OCI-LY3 (cell line): ENCODE data around the gene ZNF655.
A peak's percentile ranks its signal among the peaks of the same experiment; 100 is the strongest.

Experiments
- H2AFZ ChIP-seq: fragments of 200-600, 300-600 bp; shearing (Covaris generic); 2 replicates; pipeline ENCODE4 v1.6.0; 2014; ENCODE audit warnings: antibody characterized with exemption, low read depth, low read length
- H3K27ac ChIP-seq: fragments of 200-600, 300-600 bp; sonication (generic); 2 replicates; pipeline ENCODE4 v1.5.1; 2014; ENCODE audit warnings: mild to moderate bottlenecking, low read length, moderate library complexity, mixed read lengths
- H3K27me3 ChIP-seq: fragments of 200-600, 300-600 bp; sonication (generic); 2 replicates; pipeline ENCODE4 v1.6.1; 2014; ENCODE audit warnings: low read depth, low read length, mixed read lengths
- H3K36me3 ChIP-seq: fragments of 200-600, 300-600 bp; sonication (generic); replicated peaks from 2 replicates; pipeline ENCODE3; 2014; ENCODE audit warnings: low read depth, low read length, mixed read lengths
- H3K4me1 ChIP-seq: fragments of 300-600, 200-600 bp; sonication (generic); 2 replicates; pipeline ENCODE4 v1.6.1; 2014; ENCODE audit warnings: low read length, mixed read lengths
- H3K4me2 ChIP-seq: fragments of 200-600, 300-600 bp; sonication (generic); 2 replicates; pipeline ENCODE4 v1.6.1; 2014; ENCODE audit warnings: low read length, mixed read lengths
- H3K4me3 ChIP-seq: fragments of 300-600, 200-600 bp; sonication (generic); 2 replicates; pipeline ENCODE4 v1.5.1; 2014; ENCODE audit warnings: antibody characterized with exemption, mild to moderate bottlenecking, low read length, moderate library complexity
- H3K79me2 ChIP-seq: fragments of 300-600, 200-600 bp; shearing (Covaris generic); 2 replicates; pipeline ENCODE4 v1.6.1; 2014; ENCODE audit warnings: mild to moderate bottlenecking, low read length, mixed read lengths
- H3K9ac ChIP-seq: fragments of 300-600, 200-600 bp; shearing (Covaris generic); 2 replicates; pipeline ENCODE4 v1.6.0; 2014; ENCODE audit warnings: mild to moderate bottlenecking, low read length, moderate library complexity
- H3K9me3 ChIP-seq: fragments of 200-600, 300-600 bp; shearing (Covaris generic); 2 replicates; pipeline ENCODE4 v1.6.1; 2014; ENCODE audit warnings: low read length, mixed read lengths; ENCODE audit not compliant: insufficient read depth
- H4K20me1 ChIP-seq: fragments of 200-600, 300-600 bp; sonication (generic); 2 replicates; pipeline ENCODE4 v1.6.1; 2016; ENCODE audit warnings: low read length, mixed read lengths; ENCODE audit not compliant: insufficient read depth
- CTCF ChIP-seq: fragments of 200-600, 300-600 bp; sonication (generic); IDR thresholded peaks from 2 replicates; pipeline ENCODE4 v1.5.1; 2014; ENCODE audit warnings: antibody characterized with exemption, low read length, low read depth
- EZH2phosphoT487 ChIP-seq: fragments of 200-600 bp; shearing (Covaris generic); IDR thresholded peaks from 2 replicates; pipeline ENCODE4 v1.6.1; 2018; ENCODE audit warnings: antibody characterized with exemption, mixed run types, low read depth

The ZNF655 gene

GRCh38 chr7:99557196-99557607 is 1.2 kb upstream of the ZNF655 start:
- peak overlapping the region; percentile 78; the same call in 1 of the 2 replicates for H3K27ac ChIP-seq
- TF ChIP-seq CTCF (no peak), EZH2phosphoT487 (no peak)
- H3K27me3 ChIP-seq: no peaks in the 10 kb centered on the region
- no peaks in the 10 kb centered on the region for H4K20me1 ChIP-seq
- peaks cover 23% of the 10 kb centered on the region for H3K4me1 ChIP-seq
- H3K4me2 ChIP-seq: peak overlapping the region; percentile 75
- peaks cover 62% of the 10 kb centered on the region for H3K79me2 ChIP-seq
- no peaks in the 10 kb centered on the region for H3K9me3 ChIP-seq
- H3K4me3 ChIP-seq: peak overlapping the region; percentile 96
- H3K9ac ChIP-seq: peak overlapping the region; percentile 98
- peaks cover 45% of the 10 kb centered on the region for H3K36me3 ChIP-seq
- H2AFZ ChIP-seq: no peak overlapping the region

DNA sequence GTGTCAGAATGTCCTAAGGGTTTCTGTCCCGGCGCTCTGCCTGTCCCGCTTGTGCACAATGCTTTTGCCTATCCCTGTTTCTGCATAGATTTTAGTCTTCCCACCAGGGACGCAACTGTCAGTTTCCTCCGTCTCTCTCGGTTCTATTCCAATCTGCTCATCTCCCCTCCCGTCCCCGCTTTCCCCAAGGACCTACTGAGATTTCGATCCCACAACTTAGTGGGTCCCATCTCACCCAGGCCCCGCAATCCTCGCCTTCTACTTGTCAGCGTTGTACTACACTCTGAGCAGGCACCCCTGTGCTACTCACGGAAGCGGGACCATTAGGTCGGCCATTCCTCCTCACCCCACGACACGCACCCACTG is 519 bp upstream of the ZNF655 start:
- TF ChIP-seq EZH2phosphoT487: no peak
- TF ChIP-seq CTCF: no peak
- Histone ChIP-seq H4K20me1 (no peaks in the 10 kb centered on the region), H3K4me3 (peak overlapping the region; percentile 96), H3K27ac (peak overlapping the region; percentile 78), H3K9me3 (no peaks in the 10 kb centered on the region), H3K79me2 (peaks cover 63% of the 10 kb centered on the region), H3K27me3 (no peaks in the 10 kb centered on the region), H3K4me1 (peaks cover 18% of the 10 kb centered on the region), H3K36me3 (peaks cover 52% of the 10 kb centered on the region), H3K9ac (peak overlapping the region; percentile 98), H2AFZ (peak overlapping the region; percentile 95), H3K4me2 (peak overlapping the region; percentile 75)

DNA sequence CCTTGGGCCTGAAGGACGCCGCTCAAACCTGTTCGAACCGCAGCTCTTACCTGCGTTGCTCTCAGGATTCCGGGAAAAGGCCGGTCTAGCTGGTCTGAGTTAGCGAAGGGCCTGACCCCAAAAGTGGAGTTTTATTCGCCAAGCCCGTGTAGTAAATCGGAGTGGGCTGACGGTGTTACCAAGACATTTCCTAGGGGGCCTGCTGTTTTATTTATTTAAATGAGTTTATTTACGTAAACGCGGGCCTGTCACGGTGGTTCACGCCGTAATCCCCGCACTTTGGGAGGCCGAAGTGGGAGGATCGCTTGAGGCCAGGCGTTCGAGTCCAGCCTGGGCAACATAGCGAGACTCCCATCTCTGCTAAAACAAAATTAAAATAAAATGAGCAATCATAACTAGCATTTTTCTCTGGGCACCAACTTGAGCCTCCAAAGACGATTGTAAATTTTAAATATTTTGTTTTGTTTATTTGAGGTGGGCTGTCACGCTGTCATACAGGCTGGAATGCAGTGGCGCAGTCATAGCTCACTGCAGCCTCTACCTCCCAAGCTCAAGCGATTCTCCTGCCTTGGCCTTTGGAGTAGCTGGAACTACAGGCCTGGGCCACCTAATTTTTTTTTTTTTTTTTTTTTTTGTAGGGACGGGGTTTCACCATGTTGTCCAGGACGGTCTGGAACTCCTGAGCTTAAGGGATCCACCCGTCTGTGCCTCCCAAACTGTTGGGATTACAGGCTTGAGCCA is 903 bp downstream of the ZNF655 start:
- Histone ChIP-seq H3K79me2 (peaks cover 68% of the 10 kb centered on the region), H3K27me3 (no peaks in the 10 kb centered on the region), H3K27ac (peak overlapping the region; percentile 78), H3K36me3 (peaks cover 55% of the 10 kb centered on the region), H3K9me3 (no peaks in the 10 kb centered on the region), H2AFZ (peak overlapping the region; percentile 26; the same call in 1 of the 2 replicates), H3K4me2 (peak overlapping the region; percentile 70), H4K20me1 (no peaks in the 10 kb centered on the region), H3K4me3 (peak overlapping the region; percentile 96), H3K9ac (peak overlapping the region; percentile 98), H3K4me1 (peaks cover 18% of the 10 kb centered on the region)
- TF ChIP-seq CTCF: no peak
- no peak for TF ChIP-seq EZH2phosphoT487

- Histone ChIP-seq H4K20me1 (no peaks in the 10 kb centered on the region), H3K36me3 (peaks cover 54% of the 10 kb centered on the region), H3K27me3 (no peaks in the 10 kb centered on the region), H3K4me2 (no peak overlapping the region), H3K9me3 (no peaks in the 10 kb centered on the region), H3K4me1 (peaks cover 18% of the 10 kb centered on the region), H3K79me2 (peaks cover 67% of the 10 kb centered on the region), H3K4me3 (no peak overlapping the region), H3K9ac (no peak overlapping the region), H2AFZ (no peak overlapping the region), H3K27ac (no peak overlapping the region)
- no peak for TF ChIP-seq EZH2phosphoT487
- TF ChIP-seq CTCF: no peak
Measured at GRCh38 chr7:99560834-99561736, 2.6 kb downstream of the ZNF655 start.
